GM21528 (cell line): ENCODE measurements around the gene IL5RA.

ENCODE experiments used
- ATAC-seq: cut with Tn5 transposase; IDR thresholded peaks from one replicate; pipeline ENCODE4 v1.9.1; 2021; ENCODE audit warnings: mild to moderate bottlenecking, moderate library complexity; ENCODE audit not compliant: unreplicated experiment, low FRiP score

The IL5RA gene, protein sequence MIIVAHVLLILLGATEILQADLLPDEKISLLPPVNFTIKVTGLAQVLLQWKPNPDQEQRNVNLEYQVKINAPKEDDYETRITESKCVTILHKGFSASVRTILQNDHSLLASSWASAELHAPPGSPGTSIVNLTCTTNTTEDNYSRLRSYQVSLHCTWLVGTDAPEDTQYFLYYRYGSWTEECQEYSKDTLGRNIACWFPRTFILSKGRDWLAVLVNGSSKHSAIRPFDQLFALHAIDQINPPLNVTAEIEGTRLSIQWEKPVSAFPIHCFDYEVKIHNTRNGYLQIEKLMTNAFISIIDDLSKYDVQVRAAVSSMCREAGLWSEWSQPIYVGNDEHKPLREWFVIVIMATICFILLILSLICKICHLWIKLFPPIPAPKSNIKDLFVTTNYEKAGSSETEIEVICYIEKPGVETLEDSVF

DNA sequence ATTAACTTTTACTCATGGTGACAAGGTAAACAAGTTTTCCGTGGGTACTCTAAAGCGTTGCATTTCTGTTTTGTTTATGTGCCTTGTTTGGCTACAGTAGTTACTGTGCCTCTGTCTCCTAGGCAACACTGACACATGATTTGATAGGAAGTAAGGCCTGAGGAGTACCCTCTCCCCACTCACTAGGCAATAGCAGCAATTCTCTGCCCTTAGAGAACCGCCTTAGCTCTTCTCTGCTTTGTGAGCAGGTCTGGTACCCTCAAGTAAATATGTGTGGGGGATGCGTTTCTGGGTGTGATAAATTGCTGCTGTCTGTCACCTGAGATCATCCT is at the start of gene IL5RA:
Gene IL5RA, minus strand, starts transcription at position 76 of the 332 bp plus-strand sequence. CDS start 5,390 bp downstream, outside the sequence.
- peak; percentile 54 for ATAC-seq

DNA sequence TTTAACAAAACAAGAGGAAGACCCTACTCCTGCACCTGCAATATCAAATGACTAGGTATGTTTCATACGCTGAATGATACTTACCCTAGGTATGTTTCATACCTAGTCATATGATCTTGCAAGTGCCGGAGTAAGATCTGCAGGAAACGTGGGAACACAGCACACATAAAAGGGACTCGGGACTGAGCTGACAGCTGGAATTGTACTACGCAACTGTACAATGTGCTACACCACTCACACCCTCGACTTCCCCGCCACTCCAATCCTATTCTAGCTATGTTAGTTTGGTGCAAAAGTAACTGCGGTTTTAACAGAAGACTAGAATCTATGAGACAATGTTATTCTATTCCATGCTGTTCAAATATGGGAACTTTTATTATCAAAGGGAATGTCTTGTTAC is 47.3 kb upstream of the IL5RA start:
- ATAC-seq: no peak

DNA sequence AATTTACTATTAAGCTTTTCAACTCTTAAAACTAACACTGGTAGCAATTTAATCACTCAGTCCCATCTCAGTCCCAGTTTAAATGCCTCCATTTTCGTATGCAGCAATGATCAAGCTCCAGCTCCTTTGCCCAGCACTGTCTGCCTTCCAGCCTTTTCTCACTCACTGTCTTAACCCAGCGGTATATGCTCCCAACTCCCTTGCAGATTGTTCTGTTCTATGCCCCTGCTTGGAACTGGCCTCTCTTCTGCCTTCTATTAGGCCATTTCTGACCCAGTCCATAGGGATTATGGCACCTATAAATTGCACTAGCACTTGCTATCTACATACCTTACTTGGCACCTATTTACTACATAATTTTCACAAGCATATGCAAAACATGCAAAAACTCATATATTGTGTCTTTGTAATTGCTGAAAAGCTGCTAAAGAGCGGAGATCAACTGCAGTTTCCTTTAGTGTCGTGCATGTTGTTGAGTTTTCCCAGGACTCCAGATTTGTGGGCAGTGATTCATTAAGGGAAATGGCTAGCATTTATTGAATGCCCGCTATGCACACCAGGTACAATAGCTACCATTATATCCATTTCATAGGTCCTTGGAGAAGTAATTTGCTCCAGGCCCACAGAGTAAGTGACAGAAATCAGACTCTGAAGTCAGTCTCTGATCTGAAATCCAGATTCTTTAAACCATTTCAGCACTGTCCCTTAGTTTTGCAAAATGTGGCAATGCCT is 44.9 kb upstream of the IL5RA start:
- ATAC-seq: no peak

GRCh38 chr3:3151513-3151912 is 41.3 kb upstream of the IL5RA start:
- ATAC-seq: no peak

DNA sequence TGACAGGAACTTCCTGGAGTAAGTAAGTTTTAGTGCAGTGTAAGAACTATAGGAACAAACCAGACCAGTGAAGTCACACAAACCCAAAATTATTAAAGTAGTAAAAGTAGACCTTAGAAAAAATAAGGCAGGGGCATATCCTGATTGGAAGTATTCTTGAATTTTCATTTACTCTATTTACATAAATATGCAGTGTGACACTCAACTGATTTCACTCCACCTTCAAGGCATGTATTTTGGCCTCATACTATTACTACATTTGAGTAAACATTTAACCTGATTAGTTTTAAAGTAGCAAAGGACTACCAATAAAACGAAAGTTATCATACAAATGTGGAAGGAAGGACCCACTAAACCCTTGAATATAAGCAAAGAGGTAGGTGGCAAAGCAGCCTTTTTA is 39.4 kb upstream of the IL5RA start:
- no peak for ATAC-seq

- ATAC-seq: no peak
Observed at GRCh38 chr3:3145831-3146230, 35.7 kb upstream of the IL5RA start.

DNA sequence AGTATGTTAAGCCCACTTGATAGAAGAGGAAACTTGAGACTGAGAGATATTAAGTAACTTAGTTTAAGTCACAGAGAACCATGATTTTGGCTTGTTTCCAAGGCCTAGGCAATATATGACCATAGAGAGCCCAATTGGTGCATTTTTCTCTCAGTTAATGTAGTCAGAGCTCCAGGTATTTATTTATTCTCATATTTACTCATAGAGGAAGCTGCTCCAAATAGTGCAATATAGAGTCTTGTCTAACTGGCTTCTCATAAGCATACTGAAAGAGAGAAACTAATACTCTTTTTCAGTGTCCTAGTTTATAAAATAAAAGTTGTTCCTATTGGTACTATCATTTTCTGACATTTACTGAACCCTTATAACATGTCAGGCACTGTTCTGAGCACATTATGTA is 31.8 kb upstream of the IL5RA start:
- no peak for ATAC-seq

- ATAC-seq: no peak
Observed at GRCh38 chr3:3137526-3137925, 27.4 kb upstream of the IL5RA start.

DNA sequence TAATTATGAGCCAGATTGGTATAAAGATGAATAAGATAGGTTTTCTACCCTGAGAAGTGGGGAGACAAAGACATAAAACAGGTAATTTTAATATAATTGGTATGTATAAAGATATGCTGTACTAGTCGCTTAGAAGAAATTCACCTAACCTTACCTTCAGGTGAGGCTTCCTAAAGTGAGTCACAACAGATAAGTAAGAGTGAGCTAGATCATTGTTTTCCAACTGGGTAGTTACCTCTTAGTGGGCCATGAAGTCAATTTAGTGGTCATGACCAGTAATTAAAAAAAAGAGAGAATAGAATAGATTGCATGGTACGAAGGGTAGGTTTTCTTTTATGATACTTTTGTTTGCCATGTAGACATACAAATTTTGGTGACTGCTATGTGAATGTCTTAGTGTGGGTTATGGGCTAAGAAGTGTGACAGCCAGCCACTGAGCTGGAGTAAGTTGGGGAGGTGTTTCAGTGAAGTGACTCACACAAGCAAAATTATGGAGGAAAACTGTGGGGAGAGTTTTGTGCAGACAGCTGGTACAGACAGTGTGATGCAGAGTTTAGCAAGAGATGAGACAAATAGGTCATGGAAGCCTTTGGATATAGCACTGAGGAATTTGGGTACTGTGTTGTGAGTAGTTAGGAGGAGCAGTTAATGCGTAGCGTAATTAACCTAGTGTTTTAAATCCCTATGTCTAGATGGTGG is 24.7 kb upstream of the IL5RA start:
- no peak for ATAC-seq

GRCh38 chr3:3133500-3133899 is 23.3 kb upstream of the IL5RA start:
- no peak for ATAC-seq

DNA sequence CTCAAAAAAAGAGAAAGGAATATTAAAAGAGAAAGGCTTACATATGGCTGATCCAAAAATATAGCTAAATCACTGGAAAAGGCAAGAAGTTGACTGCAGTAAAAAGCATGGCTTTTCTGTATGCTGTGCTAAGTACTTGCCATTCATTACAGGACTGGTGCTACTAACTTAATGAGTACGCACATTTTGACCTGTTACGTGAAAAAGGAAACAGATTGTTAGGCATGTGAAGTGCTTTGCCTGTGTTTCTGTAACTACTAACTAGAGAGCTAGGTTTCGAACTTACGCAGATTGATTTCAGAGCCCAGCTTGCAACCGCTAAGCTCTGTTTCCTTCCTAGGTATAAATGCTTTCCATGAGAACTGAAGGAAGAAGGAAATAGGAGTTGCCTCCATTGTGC is 19.4 kb upstream of the IL5RA start:
- ATAC-seq: no peak

DNA sequence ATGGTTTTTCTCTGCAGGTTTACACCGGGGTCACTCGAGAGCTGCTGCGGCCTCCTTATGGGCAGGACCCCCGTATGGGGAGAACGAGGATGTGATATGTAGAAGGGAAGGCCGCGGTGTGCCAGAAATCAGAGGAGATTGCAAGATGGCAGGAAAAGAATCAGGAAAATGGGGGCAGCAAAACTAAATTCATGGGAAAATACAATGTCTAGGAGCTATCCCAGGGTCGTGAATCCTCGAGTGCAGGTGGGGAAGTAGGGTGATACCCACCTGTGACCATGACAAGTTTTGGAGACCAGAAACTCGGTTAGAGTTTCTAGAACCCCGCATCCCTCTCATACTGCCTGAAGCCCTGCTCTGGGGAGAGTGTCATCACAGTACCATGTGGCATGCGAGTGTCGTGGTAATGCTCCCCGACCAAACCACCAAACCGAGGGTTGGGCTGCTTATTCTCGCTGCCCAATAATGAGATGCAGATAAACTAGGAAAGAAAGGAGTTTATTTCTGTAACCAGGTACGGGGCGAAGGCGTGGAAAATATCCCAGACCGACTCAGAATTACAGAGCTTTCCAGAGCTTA is 17.3 kb upstream of the IL5RA start:
- no peak for ATAC-seq

DNA sequence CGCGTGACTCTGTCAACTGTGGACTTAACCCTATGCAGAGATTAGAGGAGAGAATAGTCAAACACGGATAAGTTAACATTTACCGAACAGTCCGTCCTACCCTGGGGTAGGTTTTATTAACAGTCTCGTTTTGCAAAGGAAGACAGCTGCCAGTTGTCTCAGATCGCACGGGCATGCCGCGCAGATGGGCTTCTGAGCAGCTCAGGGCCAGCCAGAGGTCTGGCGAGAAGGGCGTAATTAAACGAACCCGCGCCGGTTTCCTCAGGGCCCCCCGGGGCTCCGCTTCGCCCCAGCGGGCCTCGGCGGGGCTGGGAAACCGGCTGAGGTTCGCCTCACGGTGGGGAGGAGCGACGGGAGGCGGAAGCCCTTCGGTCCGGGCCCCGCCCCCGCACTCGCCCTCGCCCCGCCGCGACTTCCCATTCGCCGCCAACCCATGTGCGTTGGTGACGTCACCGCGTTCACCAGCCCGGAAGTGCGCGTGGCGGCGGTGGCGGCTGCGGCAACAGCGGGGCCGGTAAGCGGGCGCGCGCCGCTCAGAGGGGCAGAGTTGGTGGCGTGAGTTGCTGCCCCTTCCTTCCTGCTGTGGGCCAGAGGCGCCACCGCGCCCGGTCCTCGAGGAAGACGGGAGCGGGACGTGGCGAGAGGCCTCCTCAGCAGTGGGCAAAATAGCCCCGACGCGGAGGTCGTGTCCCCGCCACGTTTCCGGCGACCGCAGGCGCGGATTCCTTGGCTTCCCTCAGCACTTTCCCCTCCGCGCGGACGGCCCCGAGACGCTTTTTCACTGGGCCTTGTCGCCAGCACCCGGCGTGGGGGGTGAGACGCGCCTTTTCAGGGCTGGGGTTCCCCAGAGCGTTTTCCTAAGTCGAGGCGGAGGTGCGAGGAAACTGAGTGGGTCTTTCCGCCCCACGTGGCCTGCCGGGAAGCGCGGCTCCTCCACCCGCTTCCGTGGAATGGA is 16.6 kb upstream of the IL5RA start, which contains the start of gene TRNT1:
Gene TRNT1, plus strand, starts transcription at position 464 of the 955 bp plus-strand sequence. CDS start 2,101 bp downstream, outside the sequence.
- ATAC-seq: peak; percentile 97

DNA sequence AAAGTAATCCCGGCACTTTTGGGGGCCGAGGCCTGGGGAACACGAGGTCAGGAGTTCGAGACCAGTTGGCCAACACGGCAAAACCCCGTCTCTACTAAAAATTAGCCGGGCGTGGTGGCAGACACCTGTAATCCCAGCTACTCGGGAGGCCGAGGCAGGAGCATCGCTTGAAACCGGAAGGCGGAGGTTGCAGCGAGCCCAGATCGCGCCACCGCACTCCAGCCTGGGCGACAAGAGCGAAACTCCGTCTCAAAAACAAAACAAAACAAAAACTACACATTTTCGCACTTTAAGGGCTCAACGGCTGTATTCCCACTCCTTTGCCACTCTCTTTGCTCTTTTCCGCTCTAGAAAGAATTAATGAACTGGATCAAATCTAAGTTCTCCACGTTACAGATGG is 15.8 kb upstream of the IL5RA start:
- ATAC-seq: no peak

- no peak for ATAC-seq
Observed at GRCh38 chr3:3119393-3119851, 9.2 kb upstream of the IL5RA start.

GRCh38 chr3:3117651-3118050 is 7.5 kb upstream of the IL5RA start:
- no peak for ATAC-seq

DNA sequence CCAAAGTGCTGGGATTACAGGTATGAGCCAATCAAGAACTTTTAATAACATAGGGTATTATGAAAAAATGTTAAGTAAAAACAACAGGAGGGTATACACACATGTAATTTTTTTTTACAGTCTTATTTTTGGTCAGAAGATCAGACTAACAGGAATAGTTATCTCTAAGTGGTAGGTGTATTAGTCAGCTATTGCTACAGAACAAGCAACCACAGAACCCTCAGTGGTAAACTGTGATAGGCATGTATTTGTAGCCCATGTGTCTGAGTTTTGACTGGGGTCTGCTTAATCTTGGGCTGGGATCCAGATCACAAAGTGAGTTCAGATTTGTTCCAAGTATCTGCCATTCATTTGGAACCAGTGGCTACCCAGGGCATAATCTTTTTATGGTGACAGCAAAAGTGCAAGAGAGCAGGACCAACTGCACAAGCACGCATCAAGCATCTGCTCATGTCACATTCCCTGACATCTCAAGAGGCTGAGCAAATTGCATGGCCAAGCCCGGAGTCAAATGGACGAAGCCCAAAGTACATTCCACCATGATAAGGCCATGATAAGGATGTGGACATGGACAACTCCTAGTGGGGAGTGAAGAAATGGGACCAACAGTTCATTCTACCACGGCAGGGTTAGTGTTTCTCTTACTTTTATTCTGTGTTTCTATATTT is 3.0 kb upstream of the IL5RA start:
- no peak for ATAC-seq

GRCh38 chr3:3110749-3111361 is 681 bp upstream of the IL5RA start:
- peak; percentile 44 for ATAC-seq
